ENCODE measurements around the gene PALM2AKAP2.

DNA sequence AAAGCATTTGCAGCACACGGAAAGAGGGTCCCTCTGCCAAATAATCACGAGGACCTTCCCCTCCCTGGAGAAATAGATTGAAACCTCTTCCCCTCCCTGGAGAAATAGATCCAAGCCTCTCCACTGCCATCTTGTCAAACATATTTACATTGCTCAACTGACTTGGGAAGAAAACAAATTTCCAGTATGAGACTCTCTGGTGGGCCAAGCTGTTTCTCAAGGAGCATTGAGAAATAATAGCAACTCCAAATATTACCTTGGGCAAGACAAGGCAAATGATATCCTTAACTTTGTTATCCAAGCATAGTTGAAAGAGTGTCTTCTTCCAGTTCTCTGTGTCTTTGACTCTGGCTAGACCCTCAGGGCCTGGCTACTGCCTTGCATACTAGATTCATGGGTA, 45.2 kb upstream of the PALM2AKAP2 start:
- TF ChIP-seq POLR2AphosphoS5 (IDR thresholded peaks at IDR 0.05) (no peak), POLR2A (IDR thresholded peaks at IDR 0.05) (no peak)
- TF ChIP-seq, protein P1, sequence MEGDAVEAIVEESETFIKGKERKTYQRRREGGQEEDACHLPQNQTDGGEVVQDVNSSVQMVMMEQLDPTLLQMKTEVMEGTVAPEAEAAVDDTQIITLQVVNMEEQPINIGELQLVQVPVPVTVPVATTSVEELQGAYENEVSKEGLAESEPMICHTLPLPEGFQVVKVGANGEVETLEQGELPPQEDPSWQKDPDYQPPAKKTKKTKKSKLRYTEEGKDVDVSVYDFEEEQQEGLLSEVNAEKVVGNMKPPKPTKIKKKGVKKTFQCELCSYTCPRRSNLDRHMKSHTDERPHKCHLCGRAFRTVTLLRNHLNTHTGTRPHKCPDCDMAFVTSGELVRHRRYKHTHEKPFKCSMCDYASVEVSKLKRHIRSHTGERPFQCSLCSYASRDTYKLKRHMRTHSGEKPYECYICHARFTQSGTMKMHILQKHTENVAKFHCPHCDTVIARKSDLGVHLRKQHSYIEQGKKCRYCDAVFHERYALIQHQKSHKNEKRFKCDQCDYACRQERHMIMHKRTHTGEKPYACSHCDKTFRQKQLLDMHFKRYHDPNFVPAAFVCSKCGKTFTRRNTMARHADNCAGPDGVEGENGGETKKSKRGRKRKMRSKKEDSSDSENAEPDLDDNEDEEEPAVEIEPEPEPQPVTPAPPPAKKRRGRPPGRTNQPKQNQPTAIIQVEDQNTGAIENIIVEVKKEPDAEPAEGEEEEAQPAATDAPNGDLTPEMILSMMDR (IDR thresholded peaks at IDR 0.05 in 8 of 11, conservative IDR thresholded peaks at IDR 0.05 in 3 of 11): no peak

Measured in spleen (tissue), 7 donors.